CD4-positive, alpha-beta T cell treated with Interleukin-10 for 1 hour (primary cell): Measurements from ENCODE around the gene IRF9.

Source experiments
- DNase-seq: peaks from one replicate; pipeline ENCODE4 v3.0.0-alpha.2; 2020

IRF9 gene, protein sequence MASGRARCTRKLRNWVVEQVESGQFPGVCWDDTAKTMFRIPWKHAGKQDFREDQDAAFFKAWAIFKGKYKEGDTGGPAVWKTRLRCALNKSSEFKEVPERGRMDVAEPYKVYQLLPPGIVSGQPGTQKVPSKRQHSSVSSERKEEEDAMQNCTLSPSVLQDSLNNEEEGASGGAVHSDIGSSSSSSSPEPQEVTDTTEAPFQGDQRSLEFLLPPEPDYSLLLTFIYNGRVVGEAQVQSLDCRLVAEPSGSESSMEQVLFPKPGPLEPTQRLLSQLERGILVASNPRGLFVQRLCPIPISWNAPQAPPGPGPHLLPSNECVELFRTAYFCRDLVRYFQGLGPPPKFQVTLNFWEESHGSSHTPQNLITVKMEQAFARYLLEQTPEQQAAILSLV

GRCh38 chr14:24160850-24161804, at the start of gene IRF9:
TSS of gene IRF9 (plus strand) at chr14:24161265. CDS start at chr14:24162145, 880 bp downstream.
- peak; percentile 99 for DNase-seq

DNA sequence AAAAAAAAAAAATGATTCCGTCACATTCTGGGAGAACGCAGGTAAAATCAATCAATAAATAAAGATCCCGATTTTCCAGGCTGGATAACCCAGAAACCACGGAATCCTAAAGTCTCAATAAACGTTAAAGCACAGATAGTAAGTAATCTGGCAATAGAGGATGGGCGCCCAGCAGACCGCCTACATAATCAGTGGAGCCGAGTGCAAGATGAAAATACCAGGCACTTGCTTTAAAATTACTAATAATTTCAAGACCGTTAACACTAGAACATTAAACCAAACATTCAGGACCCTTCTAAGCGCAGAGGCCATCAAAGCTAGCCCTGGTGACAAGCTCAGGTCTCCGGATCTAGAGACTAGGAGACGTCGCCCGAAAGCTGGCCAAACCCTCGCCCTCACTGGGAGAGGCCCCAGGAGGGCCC, 47.7 kb upstream of the IRF9 start:
- no peak for DNase-seq

DNA sequence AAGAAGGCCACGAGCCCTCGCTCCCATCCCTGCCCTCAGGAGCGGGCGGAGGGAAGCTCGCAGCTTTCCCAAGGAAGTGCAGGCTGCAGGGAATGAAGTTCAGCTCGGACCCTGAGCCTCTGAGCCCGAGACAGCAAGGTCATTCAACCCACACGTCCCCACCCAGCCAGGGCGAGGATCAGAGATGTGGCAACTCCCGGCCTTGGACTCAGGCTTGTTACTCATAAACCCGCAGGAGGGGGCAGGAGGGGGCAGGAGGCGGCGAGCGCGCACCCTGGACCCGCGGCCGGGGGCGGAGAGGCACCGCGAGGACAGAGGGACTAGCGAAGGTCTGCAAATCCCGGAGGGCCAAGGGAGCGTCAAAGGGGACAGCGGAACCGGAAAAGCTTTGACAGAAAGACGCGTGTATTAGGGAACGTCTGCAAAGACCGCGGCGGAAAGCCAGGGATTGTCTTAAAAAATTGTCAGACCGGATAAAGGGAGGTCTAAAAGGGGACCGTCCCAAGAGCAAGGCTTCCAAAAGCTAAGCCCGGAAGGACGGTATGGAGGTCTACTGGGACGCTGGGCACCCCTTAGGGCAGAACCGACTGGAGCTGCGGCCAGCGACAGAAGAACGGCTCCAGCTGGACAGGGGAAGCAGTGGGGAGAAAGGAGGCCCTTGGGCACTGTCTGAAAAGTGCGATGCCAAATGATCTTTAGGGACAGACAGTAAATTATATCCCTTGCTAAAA, 47.1 kb upstream of the IRF9 start:
- peak; percentile 86 for DNase-seq

- peak; percentile 99 for DNase-seq
These were observed 46.3 kb upstream of the IRF9 start, which contains the start of the genes DCAF11 and NRL for GRCh38 chr14:24114532-24115421. TSS of gene DCAF11 (plus strand) at chr14:24114777. CDS start at chr14:24115595, 818 bp downstream. TSS of gene NRL (minus strand) at chr14:24114949. CDS start at chr14:24082848, 32,101 bp downstream.

DNA sequence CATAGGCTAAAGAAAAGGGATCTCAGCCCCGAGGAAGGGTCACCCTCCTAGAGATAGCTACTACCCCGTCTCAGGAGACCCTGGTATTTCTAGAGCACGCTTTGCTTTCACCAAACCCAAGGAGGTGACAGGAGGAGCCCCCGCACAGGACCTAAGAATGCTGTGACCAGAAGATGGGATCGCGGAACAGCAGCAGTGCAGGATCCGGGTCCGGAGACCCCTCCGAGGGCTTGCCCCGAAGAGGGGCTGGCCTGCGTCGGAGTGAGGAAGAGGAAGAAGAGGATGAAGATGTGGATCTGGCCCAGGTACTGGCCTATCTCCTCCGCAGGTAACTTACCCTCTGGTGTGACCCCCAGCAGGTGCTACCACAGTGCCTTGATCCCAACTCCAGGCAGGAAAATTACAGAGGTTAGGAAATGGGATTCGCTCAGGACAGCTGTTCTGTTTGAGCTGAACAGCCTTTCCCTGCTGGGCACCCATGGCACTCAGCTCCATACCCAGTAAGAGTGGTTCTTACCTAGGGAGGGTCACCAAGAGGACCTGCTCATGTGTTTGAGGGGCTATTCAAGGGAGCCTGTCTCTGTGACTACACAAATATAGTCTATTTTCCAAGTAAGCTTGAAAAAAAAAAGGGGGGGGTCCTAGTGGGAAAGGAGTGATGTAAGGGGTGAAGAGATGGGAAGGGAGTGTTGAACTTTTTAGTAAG, 45.5 kb upstream of the IRF9 start:
- DNase-seq: no peak

DNA sequence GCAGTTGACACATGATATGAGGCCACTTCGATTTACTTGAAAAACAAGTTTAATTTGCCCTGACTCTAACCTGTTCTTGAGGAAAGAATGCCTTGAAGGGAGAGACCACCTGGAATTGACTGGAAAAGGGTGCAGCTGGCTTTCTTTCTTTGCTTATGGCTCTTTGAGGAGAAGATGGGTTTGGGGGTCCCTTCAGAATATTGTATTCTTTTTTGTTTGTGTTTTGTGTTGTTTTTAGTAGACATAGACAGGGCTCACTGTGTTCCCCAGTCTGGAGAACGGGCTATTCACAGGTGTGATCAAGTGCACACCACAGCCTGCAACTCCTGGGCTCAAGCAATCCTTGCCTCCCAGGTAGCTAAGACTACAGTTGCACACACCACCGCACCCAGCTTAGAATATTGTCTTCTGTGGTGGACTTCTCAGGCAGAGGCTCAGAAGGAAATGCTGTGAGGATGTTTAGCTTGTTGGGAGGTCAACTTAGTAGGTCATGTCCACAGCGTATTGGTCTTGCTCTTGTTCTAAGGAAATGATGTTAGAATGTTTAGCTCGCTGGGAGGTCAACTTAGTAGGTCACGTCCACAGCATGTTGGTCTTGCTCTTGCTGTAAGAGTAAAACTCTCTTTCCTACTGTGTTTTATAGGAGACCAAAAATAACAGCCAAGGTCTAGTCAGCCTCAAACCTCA, 44.8 kb upstream of the IRF9 start:
- no peak for DNase-seq

- no peak for DNase-seq
These were observed 43.9 kb upstream of the IRF9 start for GRCh38 chr14:24117179-24117578.

GRCh38 chr14:24119691-24120090, 41.4 kb upstream of the IRF9 start:
- DNase-seq: no peak

GRCh38 chr14:24121210-24121609, 39.9 kb upstream of the IRF9 start:
- no peak for DNase-seq

DNA sequence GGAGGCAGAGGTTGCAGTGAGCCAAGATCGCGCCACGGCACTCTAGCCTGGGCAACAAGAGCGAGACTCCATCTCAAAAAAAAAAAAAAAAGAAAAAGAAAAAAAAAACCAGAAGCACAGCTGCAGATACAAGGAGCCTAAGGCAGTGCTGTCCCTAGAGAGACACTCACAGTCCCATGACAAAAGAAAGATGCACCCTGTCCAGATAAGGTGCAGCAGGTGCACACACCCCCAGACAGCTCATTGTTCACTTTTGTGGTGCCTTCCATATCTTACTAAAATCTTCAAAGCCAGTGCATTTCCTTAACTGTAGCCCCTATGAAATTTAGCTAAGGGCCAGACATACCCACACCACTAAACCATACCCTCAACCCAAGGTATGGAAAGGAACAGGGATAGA, 38.6 kb upstream of the IRF9 start:
- no peak for DNase-seq

DNA sequence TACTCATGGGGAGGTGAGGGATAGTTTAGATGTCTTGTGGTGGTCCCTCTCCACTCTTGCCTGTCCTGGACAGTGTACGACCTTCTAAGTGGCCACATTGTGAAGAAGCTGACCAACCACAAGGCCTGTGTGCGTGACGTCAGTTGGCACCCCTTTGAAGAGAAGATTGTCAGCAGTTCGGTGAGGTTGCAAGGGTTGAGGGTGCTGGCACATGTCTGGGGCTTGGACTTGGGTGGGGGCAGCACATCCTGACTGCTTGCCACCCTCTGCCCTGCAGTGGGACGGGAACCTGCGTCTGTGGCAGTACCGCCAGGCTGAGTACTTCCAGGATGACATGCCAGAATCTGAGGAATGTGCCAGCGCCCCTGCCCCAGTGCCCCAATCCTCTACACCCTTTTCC, 38.2 kb upstream of the IRF9 start:
- DNase-seq: no peak

DNA sequence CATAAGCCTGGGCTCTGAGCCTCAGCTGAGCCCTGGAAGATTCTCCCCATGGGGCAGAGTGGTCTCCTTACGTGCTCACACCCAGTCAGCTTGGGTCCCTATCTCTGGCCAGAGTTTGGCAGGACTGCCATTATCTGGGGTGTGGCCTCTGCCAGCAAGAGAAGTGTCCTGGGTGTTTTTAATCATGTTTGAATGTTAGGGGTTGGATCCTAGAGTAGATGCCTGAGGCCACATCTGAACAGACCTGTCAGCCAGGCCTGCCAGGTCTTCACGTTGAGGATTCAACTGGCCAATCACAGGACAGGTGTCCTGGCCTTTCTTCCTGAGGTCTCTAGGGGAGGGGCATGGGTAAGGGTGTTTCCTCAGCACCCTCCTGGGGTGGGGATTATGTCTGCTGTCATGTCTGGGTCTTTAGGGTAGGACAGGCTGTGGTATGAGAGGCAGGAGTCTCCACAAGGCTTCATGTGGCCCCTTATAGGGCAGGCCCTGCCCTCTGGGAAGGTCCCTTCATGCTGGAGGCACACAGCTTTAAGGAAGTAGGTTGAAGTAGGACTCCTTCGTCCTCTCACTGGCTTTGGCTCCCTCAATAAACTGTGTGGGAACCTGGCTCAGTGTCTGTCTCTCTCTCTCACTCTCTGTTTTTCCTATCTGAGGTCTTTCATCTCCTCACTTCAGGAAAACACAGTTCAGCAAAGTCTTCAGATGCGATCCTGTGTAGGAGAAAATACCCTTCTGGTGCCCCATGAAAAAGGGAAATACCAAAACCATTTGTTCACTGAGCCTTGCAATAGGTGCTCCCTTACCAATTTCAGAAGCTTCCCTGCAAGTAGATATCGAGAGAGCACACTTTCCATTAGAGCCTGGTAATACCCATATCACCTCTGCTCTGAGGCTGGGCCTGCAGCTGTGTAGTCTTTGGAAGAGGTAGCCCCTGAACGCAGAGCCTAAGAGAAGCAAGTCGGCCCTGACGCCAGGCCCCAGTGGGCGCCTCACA, 37.3 kb upstream of the IRF9 start:
- DNase-seq: no peak

DNA sequence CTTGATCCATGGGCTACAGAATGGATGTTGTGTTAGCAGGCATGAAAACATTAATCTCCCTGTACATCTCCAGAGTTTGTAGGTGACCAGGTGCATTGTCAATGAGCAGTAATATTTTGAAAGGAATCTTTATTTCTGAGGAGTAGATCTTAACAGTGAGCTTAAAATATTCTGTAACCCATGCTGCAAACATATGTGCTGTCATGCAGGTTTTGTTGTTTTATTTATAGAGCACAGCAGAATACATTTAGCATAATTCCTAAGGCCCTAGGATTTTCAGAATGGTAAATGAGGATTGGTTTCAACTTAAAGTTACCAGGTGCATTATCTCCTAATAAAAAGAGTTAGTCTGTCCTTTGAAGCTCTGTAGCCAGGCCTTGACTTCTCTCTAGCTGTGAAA, 34.1 kb upstream of the IRF9 start:
- no peak for DNase-seq

- no peak for DNase-seq
These were observed 33.4 kb upstream of the IRF9 start for GRCh38 chr14:24127673-24128072.

GRCh38 chr14:24129410-24129998, 31.6 kb upstream of the IRF9 start:
- DNase-seq: no peak

DNA sequence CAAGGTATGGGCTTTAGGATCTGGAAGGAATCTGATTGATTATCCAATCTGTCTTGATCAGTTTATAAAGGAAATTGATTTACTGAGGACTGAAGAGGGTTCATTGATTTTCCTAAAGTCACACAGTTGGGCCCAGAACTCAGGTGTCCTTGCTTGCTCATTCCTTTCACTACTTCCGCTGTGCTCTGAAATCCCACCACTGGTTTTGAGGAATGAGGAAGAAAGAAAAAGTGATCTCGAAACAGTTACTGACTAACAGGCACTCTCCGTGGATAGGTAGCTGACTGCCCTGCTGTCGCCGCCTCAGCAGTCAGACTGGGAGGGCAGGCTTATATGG, 30.7 kb upstream of the IRF9 start, which contains the start of gene FITM1:
TSS of gene FITM1 (plus strand) at position 280 of the 337 bp plus-strand sequence. CDS start 905 bp downstream, outside the sequence.
- DNase-seq: no peak

GRCh38 chr14:24130717-24131548, 30.1 kb upstream of the IRF9 start:
- no peak for DNase-seq

- no peak for DNase-seq
These were observed 29.5 kb upstream of the IRF9 start for GRCh38 chr14:24131549-24131966.
